Measurements from ENCODE around the gene FAM25A. TPM values are rescaled to one million over a fixed set of nuclear protein-coding genes. Genes with fewer than 3 reads are reported as not detected.

The FAM25A gene
- total RNA-seq, 1 experiment from 2014 or later: 11.4 TPM

- no peaks in the 10 kb centered on the region for H3K9me3 ChIP-seq (ENCODE audit: insufficient read depth, low read depth)
- H3K36me3 ChIP-seq (ENCODE audit: low read depth): no peaks in the 10 kb centered on the region
- no peaks in the 10 kb centered on the region for H3K79me2 ChIP-seq (ENCODE audit: low read depth)
- no peaks in the 10 kb centered on the region for H3K9me2 ChIP-seq (ENCODE audit: insufficient read depth)
- H4K20me1 ChIP-seq (ENCODE audit: insufficient read depth): no peaks in the 10 kb centered on the region
- no peak overlapping the region for H3K4me2 ChIP-seq
- H3K4me3 ChIP-seq: no peak overlapping the region
- H3K27me3 ChIP-seq (ENCODE audit: insufficient read depth, low read depth): no peaks in the 10 kb centered on the region
- no TSS peak for BruUV-seq (replicated peaks)
- intact Hi-C loops (cut with micrococcal nuclease; ENCODE audit: unreplicated experiment): no loop called here
- ChIA-PET CTCF (no interaction called here), POLR2A (ENCODE audit: unreplicated experiment) (no interaction called here)
- no peak overlapping the region for H3K27ac ChIP-seq
- no peaks in the 10 kb centered on the region for H3F3A ChIP-seq (ENCODE audit: insufficient read depth, low read depth)
- DNase-seq: no peak
- TF ChIP-seq EZH2 (IDR thresholded peaks at IDR 0.05; ENCODE audit: low read depth) (no peak), CTCF (conservative IDR thresholded peaks at IDR 0.05) (no peak)
- H3K4me1 ChIP-seq (replicated peaks; ENCODE audit: insufficient read depth): no peaks in the 10 kb centered on the region
- H2AFZ ChIP-seq: no peak overlapping the region
These were observed 52.4 kb downstream of the FAM25A start for GRCh38 chr10:87072449-87072848.

Other genes with a start within 250 kb of the FAM25A start
- 12.1 and 13.4 TPM in 2 replicates for gene MMRN2, start 62.7 kb upstream of the FAM25A start, total RNA-seq (2021)
- 99.4 and 144 TPM in 2 replicates for gene SNCG, start 61.7 kb upstream of the FAM25A start, total RNA-seq (2021)
- 51.0 and 72.8 TPM in 2 replicates for gene ADIRF, start 51.8 kb upstream of the FAM25A start, total RNA-seq (2021)
- gene GLUD1, start 74.5 kb downstream of the FAM25A start, total RNA-seq (2021): 93.0 and 105 TPM in 2 replicates
- gene SHLD2, start 74.9 kb downstream of the FAM25A start, total RNA-seq (2021): 11.3 and 15.9 TPM in 2 replicates
- 0.48 and 1.5 TPM in 2 replicates for gene NUTM2A, start 205.2 kb downstream of the FAM25A start, total RNA-seq (2021)